Measurements from ENCODE around the gene FBXL16.

DNA sequence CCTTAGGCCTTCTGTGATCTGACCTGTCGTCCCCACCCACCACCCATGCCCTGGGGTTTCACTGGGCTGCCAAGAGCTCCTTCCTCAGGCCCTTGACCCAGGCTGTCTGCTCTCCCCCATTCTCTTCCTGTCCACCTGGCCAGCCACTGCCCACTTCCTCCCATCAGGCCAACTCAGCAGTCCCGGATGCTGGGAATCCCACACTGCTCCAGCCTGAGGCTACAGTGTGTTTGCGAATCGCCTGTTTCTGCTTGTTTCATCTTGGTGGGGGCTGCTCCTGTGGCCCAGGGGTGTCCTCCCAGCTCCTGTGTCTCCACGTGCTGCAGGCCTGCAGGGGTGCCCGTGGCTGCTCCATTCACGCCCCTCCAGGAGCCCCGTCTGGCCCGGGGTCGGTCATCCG, 8.5 kb upstream of the FBXL16 start:
- TF ChIP-seq, protein P1, sequence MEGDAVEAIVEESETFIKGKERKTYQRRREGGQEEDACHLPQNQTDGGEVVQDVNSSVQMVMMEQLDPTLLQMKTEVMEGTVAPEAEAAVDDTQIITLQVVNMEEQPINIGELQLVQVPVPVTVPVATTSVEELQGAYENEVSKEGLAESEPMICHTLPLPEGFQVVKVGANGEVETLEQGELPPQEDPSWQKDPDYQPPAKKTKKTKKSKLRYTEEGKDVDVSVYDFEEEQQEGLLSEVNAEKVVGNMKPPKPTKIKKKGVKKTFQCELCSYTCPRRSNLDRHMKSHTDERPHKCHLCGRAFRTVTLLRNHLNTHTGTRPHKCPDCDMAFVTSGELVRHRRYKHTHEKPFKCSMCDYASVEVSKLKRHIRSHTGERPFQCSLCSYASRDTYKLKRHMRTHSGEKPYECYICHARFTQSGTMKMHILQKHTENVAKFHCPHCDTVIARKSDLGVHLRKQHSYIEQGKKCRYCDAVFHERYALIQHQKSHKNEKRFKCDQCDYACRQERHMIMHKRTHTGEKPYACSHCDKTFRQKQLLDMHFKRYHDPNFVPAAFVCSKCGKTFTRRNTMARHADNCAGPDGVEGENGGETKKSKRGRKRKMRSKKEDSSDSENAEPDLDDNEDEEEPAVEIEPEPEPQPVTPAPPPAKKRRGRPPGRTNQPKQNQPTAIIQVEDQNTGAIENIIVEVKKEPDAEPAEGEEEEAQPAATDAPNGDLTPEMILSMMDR (IDR thresholded peaks at IDR 0.05; ENCODE audit: poor library complexity, severe bottlenecking): no peak
- no peak for TF ChIP-seq EZH2 (IDR thresholded peaks at IDR 0.05; ENCODE audit: borderline replicate concordance, insufficient read depth, low read length, poor library complexity, severe bottlenecking)
- no peak for TF ChIP-seq TAF1 (IDR thresholded peaks at IDR 0.05; ENCODE audit: low read depth)
- TF ChIP-seq, protein P2, sequence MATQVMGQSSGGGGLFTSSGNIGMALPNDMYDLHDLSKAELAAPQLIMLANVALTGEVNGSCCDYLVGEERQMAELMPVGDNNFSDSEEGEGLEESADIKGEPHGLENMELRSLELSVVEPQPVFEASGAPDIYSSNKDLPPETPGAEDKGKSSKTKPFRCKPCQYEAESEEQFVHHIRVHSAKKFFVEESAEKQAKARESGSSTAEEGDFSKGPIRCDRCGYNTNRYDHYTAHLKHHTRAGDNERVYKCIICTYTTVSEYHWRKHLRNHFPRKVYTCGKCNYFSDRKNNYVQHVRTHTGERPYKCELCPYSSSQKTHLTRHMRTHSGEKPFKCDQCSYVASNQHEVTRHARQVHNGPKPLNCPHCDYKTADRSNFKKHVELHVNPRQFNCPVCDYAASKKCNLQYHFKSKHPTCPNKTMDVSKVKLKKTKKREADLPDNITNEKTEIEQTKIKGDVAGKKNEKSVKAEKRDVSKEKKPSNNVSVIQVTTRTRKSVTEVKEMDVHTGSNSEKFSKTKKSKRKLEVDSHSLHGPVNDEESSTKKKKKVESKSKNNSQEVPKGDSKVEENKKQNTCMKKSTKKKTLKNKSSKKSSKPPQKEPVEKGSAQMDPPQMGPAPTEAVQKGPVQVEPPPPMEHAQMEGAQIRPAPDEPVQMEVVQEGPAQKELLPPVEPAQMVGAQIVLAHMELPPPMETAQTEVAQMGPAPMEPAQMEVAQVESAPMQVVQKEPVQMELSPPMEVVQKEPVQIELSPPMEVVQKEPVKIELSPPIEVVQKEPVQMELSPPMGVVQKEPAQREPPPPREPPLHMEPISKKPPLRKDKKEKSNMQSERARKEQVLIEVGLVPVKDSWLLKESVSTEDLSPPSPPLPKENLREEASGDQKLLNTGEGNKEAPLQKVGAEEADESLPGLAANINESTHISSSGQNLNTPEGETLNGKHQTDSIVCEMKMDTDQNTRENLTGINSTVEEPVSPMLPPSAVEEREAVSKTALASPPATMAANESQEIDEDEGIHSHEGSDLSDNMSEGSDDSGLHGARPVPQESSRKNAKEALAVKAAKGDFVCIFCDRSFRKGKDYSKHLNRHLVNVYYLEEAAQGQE (IDR thresholded peaks at IDR 0.05; ENCODE audit: borderline replicate concordance): no peak
- no peak for TF ChIP-seq RAD21 (conservative IDR thresholded peaks at IDR 0.05)
- no peak for TF ChIP-seq POLR2AphosphoS5 (IDR thresholded peaks at IDR 0.05)
